NCI-H446 (cell line): ENCODE data around the gene MYRIP.
"Not testable (repeated sequence)": the region's sequence is repeated elsewhere in the genome, so short reads cannot be mapped to it uniquely, and the experiment has no call there.

ENCODE experiments used
- DNase-seq, 2 experiments: peaks; one replicate each; lab custom pipeline; 2025; lab: John Stamatoyannopoulos, UW

MYRIP gene

DNA sequence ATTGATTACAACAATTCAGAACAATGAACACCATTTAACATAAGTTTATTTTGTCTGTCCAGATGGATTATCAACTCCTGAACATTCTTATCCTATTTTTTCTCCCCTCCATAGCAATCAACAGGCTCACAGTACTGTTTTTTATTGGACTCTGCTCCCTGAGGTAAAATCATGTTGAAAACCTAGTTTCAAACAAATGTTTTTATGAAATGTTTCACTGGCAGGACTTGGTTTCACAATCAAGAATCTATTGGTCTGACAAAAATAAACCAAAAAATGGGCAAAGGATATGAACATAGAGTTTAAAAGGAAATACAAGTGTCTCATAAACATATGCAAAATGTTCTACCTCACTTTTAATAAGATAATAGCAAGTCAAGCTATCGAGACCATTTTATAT, 2.6 kb upstream of the MYRIP start:
- DNase-seq = no peak

DNA sequence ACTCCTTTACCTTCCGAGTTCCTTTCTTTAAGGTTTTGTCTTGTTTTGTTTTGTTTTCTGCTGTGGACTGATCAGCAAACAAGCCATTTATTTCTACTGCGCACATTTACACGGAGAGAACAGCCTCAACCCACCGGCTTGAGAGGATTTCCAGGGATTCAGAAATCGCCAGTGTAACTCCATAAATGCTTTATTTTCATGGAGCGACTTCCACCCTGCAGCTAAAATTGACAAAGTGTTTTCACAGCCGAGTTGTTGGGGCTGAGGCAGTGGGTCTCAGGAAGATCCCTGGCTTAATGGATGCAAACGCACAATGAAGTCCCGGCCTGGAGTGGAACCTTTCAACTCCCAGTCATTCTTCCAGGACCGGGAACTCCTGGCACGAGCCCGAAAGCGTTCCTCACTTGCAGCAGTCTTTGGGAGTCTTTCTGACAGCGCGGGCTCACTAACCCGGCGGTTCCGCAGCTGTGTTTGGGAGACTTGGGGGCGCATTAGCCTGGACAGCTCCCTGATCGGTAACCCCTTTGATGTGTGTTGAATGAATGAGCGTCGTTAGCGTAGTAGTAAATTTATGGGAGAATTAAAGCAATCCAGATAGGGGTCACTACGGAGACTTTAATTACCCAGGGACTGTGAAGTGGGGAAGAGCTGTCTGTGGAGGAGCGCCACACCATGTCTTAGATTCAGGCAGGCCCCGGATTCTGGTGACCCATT, 785 bp upstream of the MYRIP start:
- no peak for DNase-seq

DNA sequence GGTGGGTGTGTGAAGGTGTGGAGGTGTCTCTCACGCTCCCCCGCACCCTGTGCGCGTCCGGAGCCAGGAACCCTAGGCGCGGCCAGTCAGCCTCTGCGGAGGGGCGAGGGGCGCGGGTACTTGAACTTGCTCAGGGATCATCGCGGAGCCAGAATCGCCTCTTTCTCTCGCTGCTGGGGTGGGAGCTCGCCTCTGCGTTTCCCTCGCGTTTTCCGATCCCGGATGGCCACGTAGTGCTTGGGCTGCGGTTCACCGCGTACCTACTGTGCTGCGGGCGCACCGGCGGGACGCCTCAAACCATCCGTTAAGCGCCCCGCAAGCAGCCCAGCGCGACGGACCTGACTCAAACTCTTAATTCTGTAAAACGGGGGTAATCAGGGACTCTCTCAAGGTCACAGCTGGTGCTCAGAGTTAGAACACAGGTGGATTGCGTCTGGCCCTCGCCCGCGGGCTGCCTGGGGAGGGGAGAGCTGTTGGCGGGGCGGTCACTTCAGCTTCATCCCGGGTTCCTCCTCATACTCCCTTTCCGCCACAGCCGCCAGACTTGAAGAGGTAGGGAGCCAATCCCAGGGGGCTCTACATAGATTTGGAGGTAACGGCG, 686 bp downstream of the MYRIP start:
- no peak for DNase-seq

DNA sequence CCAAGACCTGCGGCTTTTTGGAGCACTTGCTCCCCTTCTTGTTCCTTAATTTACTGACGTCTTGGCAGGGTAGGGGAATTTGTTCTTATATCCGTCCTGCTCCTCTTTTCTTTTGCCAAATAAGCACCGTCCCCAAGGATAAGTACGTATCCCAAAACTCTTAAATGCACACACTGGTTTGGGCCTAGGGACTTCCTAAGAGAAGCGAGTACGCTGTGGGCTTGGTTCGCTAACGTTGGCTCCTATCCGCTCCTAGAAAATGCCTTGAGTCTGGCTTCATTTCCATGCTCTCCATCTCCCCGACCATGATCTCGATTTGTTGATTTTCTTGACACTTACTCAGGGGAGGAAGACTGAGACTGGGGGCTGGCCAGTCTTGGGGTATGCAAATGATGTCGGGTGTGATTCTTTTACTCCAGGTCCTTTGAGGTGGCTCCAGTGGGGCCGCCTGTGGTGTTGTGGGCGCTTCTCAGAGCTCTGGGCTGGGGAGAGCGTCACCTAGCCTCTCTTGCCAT, 1.3 kb downstream of the MYRIP start:
- no peak for DNase-seq

DNA sequence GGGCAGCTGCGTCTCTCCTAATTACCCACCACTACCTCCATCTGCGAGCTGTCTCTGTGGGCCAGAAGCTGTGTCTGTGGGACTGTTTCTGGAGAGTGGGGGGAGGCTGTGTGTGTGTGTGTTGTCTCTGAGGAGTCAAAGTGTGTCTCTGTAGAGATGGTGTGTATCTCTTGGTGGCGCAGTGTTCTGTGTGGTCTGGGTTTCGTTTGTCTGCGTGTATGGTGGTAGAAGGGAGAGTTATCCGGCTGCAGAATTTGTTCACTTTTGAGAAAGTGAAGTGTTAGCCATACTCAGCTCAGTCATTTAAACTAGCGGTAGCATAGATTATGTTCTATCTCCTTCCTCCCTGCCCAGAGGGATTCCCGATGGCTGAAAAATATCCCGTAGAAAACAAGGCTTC, 2.2 kb downstream of the MYRIP start:
- DNase-seq = no peak

DNA sequence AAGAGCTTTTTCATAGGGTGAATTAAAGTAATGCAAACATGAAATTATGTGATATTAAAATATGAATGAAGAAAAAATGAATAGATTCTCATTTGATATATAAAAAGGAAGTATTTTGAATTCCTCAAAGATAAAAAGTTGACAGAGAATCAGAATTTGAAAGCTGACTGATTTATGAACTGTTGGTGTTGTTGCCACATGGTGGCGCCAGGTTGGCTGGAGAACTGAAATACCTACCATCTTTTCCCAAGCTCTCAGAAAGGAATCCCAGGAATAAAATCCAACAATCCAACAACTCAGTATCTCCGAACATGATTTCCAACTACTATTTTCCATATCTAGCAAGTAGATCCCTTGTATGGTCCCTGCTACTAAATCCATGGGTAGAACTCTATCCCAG, 3.1 kb downstream of the MYRIP start:
- DNase-seq = no peak

DNA sequence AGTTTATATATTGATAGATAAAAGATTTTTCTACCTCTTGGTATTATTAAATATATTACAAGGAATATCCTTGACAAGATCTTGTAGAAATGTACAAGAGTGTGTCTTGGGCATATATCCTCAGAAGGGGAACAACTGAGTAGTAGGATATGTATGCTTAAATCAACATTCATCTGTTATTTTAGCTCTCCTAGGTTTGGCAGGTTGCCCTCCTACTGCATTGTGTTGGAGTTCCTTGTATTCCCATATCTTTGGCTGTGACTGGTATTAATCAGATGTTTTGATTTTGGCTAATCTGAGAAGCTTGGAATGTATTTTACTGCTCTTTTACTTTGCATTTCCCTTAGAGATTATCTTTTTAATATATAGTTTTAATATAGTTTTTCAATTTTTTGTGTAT, 4.6 kb downstream of the MYRIP start:
- DNase-seq = no peak

DNA sequence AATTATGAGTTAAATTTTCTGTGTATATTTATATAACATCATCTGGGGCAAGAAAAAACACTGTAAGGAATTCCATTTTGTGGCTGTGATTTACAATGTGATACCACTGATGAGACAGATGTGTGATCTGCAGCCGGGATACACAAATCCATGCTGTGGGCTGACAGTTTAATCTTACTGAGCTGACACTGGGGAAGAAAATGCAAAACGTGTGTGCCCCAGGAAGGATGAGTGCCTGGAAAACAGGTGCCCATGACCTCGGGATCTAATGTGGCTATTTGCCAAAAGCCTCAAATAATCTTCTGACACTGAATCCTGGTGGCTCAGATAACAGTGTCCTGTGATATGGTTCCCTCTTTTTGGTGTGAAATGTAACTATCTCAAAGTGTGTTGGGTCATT, 10.5 kb downstream of the MYRIP start:
- no peak for DNase-seq

DNA sequence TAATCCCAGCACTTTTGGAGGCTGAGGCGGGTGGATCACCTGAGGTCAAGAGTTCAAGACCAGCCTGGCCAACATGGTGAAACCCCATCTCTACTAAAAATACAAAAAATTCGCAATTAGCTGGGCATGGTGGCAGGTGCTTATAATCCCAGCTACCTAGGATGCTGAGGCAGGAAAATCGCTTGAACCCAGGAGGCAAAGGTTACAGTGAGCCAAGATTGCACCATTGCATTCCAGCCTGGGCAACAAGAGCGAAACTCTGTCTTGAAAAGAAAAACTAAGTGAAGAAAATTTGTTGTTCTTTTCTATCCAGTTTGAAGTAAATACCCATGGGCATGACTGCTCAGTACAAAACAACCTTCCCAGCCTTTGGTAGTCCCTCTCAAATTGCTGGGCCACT, 24.4 kb downstream of the MYRIP start:
- not testable (repeated sequence) for DNase-seq

DNA sequence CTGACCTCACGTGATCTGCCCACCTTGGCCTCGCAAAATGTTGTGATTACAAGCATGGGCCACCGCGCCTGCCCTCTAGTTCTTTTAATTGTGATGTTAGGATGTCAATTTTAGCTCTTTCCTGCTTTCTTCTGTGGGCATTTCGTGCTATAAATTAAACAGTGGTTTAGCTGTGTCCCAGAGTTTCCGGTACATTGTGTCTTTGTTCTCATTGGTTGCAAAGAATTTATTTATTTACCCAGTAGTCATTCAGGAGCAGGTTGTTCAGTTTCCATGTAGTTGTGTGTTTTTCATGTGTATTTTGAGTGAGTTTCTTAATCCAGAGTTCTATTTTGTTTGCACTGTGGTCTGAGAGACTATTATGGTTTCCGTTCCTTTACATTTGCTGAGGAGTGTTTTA, 30.1 kb downstream of the MYRIP start:
- no peak for DNase-seq

DNA sequence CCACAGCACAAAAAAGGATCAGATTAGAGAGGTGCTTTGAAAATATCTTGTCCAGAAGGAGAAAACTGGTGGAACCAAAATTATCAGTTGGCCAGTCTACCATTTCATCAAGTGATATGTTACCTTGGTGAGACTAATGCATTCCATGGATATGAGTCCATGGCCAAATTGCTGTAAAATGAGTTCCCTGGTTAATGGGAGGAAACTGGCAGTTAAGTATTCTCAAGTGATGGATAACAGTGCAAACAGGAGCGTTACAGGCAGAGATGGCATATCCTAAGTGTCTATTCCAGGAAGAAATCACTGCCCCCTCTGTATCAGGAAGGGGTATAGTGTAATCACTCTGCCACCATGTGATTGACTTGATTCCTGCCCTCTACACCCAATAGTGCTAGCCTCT, 34.0 kb downstream of the MYRIP start:
- no peak for DNase-seq

DNA sequence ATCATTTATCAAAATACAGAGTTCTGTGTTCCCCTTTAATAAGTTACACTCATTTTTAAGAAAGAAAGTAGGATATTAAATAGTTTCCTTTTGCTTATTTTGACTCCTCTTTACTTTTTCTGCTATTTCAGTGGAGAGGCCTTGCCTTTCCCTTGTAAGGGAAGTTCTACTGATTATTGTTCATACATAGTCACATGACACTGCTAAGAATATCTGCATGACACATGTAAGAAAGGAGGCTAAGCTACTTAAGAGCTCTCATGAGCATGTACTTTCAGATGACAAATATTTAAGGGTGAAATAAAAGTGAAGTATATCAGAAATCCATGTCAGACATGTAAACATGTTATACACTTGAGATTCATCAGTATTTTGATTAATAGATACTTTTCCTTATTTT, 39.0 kb downstream of the MYRIP start:
- no peak for DNase-seq

DNA sequence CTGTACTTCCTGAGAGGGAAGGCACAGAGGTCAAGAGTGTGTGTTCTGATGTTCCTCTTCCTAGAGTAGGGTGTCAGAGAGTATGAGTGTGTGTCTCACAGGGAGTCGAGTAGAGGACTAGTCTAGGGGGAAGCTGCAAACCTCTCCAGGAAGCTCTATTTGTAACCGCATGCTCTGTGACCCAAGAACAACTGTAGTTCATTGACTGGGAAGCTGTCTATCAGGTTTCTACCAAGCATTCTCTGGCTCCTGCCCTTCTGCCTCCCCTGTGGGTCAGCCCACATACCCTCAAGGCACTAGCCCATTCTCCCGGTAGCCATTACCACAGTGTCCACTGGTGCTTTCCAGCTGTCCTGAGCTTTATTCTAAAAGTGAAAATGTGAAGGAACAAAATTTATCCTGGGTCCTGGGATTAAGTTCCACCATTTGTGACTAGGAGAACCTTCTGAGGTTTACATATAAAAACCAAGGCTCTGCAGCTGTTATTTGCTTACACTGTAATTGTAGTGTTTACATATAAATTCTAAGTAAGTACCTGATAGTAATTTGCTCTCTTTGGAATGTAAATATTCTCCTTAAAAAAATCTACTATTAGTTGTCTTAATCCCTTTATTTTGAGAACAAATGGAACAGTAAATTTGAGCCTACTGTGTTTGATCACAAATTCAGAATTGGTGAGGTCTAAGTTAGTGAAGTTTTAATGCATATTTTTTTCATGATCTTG, 40.7 kb downstream of the MYRIP start:
- no peak for DNase-seq

DNA sequence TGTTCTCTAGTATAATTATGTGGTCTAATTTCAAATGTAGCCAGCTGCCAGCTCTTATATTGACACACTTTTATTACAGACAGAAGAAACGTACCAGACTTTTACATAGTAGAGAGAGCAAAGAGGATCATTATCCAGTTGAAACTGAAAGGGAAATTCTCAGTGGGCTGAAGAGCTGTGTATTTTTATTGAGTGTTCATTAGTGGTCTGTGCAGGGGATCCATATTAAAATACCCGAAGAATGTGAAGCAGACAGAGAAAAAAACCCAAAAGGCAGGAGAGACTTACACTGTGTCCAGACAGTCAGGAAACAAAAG, 41.3 kb downstream of the MYRIP start:
- DNase-seq = no peak

DNA sequence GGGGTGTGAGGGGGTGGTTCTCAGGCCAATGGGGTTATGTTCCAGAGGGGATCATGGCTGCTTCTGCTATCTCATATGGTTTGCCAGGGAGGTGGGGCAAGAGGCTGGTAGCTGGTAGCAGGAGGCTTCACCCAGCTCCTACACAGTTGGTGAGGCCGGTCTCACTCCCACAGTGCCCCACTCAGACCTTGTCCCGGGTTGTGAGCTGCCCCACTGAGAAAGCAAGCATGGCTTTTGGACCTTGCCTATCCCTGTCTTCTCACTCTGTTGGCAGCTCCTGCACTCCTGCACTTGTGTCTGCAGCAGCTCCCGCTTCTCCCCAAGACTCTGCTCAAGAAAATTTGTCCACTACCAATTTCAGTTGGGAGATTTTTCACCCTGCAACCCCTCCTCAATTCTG, 46.1 kb downstream of the MYRIP start:
- DNase-seq = no peak

DNA sequence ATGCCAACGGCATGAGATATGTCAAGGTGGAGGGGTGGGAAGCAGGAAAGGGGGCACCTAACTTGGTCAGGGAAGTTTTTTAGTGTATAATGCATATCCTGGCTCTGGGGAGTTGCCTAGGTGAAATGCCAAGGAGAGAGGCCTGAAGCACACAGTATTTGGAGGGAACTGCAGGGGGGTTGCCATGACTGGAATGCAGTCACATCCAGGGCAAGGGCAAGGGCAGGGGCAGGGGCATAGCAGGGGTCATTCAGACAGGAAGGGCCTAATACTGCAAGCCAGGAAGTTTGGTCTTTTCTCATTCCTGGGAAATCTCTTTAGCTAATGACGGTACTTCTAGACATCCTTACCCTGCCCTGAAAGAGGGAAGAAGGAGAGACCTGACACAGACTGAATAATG, 60.5 kb downstream of the MYRIP start:
- no peak for DNase-seq

DNA sequence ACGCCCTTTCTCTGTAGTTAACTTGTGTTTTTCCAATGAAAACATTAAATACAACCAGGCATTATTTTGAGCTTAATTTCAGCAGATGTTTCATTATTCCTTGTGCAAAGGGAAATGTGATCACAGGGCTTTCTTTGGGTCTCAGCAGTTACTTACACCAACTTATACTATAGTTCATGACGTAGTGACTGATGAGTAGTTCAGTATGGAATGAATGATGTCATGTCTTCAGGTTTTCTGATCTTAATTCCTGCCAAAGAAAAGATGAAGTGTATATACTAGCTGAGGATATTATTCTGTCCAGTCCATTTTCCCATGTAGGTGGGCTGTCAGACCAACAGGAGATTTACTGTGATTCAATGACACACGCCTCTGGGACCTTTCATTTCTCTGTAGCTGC, 61.3 kb downstream of the MYRIP start:
- DNase-seq = no peak

DNA sequence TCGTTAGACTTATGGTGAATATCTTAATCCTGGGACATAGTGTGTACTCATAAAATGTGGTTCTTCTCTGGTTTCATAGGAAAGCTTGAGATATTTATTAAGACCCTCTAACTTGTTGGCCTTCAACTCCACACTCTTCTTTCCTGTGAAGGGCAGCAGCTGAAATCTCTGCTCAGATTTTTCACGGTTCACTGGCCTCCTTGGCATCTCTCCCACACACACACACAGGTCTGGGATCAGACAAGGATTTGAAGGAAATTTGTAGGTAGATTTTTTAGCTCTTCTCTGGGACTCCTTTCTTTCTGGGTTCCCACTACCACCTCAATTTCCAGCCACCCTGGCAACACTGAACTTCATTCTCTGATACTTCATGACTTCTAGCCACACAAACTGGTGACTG, 70.2 kb downstream of the MYRIP start:
- no peak for DNase-seq

DNA sequence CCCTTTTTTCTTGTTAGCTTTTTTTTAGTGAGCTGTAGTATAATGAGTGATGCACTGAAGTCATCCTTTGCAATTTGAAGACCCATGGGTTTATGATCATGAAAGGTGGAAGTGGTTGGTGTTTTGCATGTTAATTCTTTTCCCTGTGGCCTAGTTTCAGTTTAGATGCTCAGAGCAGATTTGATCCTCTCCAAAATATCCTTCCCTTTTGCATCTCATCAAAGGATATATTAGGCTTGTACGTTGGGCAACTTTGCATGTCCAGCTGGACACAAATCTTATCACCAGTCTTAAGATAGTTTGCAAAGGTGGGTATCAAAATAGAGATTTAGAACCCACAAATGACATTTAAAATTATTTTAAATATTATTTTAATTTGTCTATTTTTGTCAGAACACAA, 72.7 kb downstream of the MYRIP start:
- no peak for DNase-seq

DNA sequence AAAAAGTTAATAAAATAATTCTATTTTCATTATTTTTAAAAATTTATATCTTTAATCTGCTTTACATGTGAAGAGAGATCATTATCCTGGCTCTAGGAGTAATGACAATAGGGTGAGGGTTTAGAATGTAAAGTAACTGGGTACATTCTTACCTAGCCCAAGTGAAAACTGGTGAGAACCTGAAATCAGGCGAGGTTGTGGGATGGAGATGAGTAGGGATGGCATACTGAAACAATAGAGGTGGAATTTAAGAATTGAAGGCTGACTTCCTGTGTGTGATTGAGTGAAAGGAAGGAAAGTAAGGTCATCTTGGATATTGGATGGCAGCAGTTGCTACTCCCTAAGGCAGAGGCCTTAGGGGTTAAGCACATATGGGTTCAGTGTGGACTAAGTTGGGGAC, 82.7 kb downstream of the MYRIP start:
- no peak for DNase-seq

DNA sequence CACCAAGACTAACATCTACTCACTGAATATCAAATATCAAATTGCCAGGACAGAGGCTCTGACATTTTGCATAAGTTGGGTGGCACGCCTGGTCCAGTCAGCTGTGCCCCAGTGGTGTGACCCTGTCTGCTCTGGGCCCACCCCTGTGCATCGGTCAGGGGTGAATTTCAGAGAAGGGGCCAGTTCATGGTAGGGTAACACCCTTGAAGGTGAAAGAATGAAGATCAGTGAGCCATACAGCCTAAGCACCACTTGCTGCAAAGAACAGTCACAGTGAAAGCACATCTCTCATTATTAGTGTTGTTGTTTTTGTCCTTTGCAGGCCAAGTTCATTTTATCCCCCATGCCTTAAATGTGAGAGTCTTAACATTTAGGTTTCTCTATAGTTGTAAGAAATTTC, 86.8 kb downstream of the MYRIP start:
- no peak for DNase-seq

DNA sequence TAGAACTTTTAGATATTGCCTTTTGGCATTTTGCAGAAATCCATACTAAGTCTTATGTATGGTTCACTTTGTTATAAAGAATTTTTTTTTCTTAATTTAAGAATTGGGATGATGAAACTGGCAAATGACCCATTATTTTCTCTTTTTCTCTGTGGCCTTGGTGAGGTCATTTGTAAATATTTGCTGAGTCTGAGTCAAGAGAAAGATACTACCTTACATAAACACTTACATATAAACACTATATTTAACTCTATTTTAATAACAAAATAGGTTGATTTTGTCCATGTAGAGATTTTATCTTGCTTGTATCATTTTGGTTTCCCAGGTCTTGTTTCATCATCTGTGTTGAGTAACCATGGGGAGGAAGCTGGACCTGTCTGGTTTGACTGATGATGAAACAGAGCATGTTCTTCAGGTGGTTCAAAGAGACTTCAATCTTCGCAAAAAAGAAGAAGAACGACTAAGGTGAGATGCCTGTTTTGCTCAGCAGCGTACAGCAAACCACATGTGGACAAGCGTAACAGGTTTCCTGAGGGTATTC, 91.1 kb downstream of the MYRIP start:
- DNase-seq = no peak

DNA sequence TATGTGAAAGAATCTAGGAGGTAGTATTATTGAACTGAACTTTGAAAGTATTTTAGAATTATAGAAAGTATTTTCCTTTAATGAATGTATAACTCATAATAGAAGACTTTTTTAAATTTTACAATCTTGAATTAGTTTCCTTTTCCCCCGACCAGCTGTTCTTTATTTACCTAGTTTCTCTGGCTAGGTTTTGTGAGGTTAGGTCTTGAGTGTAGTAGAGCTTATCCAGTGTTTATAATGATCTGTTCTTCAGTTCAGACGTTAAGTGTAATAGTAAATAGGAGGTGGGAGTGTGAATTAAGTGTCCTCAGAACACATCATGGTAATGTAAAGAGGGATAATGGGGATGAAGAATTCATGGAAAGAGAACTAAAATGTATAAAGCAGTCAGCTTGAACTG, 93.8 kb downstream of the MYRIP start:
- no peak for DNase-seq
